K562 (cell line): ENCODE data around the gene P4HB. TPM values are rescaled to one million over a fixed set of nuclear protein-coding genes. Genes with fewer than 3 reads are reported as not detected.
A peak's percentile ranks its signal among the peaks of the same experiment; 100 is the strongest.

Source experiments
- ATAC-seq: fragments of 200-7000 bp; cut with Tn5 transposase; 3 replicates; pipeline ENCODE4 v1.9.1; 2020; ENCODE audit warnings: moderate library complexity
- BruUV-seq: library from RNA; stranded (reverse); fragments of 400-500 nt; replicated peaks from 2 replicates; lab custom pipeline; 2021; lab: Mats Ljungman, UMichigan
- CTCF ChIA-PET: fragments of 300-600 bp; formaldehyde crosslinking; extraction: SDS; loops from one replicate; lab custom pipeline; 2021; ENCODE audit warnings: low intra/inter-chr PET ratio; lab: Yijun Ruan, JAX
- POLR2A ChIA-PET: fragments of 300-600, 350-650 bp; sonication (Branson Sonifier 250); formaldehyde crosslinking; extraction: SDS; loops from one replicate; lab custom pipeline; 2021; ENCODE audit warnings: antibody characterized with exemption, inconsistent platforms; lab: Yijun Ruan, JAX
- DNase-seq, 4 experiments: peaks; one replicate each; pipeline versions ENCODE4 v3.0.0 to v3.0.0-alpha.2; 2011 to 2018; ENCODE audit warnings: low spot score in 3 of 4, mixed read lengths in 3 of 4; ENCODE audit errors: extremely low read depth in 1 of 4
- FAIRE-seq: peaks from 2 replicates; lab custom pipeline; 2011; peaks lifted over from hg19 to GRCh38; lab: Jason Lieb, UNC
- H2AFZ ChIP-seq: 2 replicates; pipeline ENCODE4 v1.6.0; 2011; ENCODE audit warnings: low read depth, low read length, control low read depth, inconsistent platforms
- H3K27ac ChIP-seq: fragments of 200-600 bp; 3 replicates; pipeline ENCODE4 v1.8.0; 2011; ENCODE audit warnings: low read depth, mild to moderate bottlenecking, control low read depth, inconsistent platforms, low read length, moderate library complexity, mixed read lengths; ENCODE audit errors: extremely low read depth
- H3K27me3 ChIP-seq, 2 experiments: fragments of 300-600 bp in 1 of 2; 2 replicates in 1 of 2; 3 replicates in 1 of 2; pipeline versions ENCODE4 v1.6.0 to v1.8.0; 2011; ENCODE audit warnings: inconsistent platforms in 2 of 2, low read length in 2 of 2, mild to moderate bottlenecking in 1 of 2, mixed read lengths in 1 of 2, moderate library complexity in 1 of 2; ENCODE audit not compliant: control insufficient read depth in 2 of 2, insufficient read depth in 2 of 2
- H3K36me3 ChIP-seq: fragments of 300-600 bp; 3 replicates; pipeline ENCODE4 v1.8.0; 2011; ENCODE audit warnings: mild to moderate bottlenecking, low read length, inconsistent platforms; ENCODE audit not compliant: control insufficient read depth, insufficient read depth
- H3K4me1 ChIP-seq, 2 experiments: fragments of 200-600 bp in 1 of 2; replicated peaks in 1 of 2; 2 replicates in 1 of 2; 3 replicates in 1 of 2; pipeline versions ENCODE4 v1.5.1 to v1.8.0; 2011; ENCODE audit warnings: inconsistent platforms in 2 of 2, low read length in 2 of 2, mild to moderate bottlenecking in 1 of 2, mixed read lengths in 1 of 2, moderate library complexity in 1 of 2; ENCODE audit not compliant: control insufficient read depth in 2 of 2, insufficient read depth in 2 of 2
- H3K4me2 ChIP-seq: 2 replicates; pipeline ENCODE4 v1.6.1; 2011; ENCODE audit warnings: low read length, control low read depth, inconsistent platforms, mixed read lengths; ENCODE audit not compliant: insufficient read depth
- H3K4me3 ChIP-seq: fragments of 200-600 bp; sonication (generic), shearing (Covaris generic); 2 replicates; pipeline ENCODE4 v1.5.1; 2016; ENCODE audit warnings: control low read depth, inconsistent platforms
- H3K79me2 ChIP-seq: fragments of 200-600 bp; 3 replicates; pipeline ENCODE4 v1.8.0; 2011; ENCODE audit warnings: low read length, inconsistent platforms; ENCODE audit not compliant: control insufficient read depth, insufficient read depth
- H3K9ac ChIP-seq, 2 experiments: 2 replicates each; pipeline versions ENCODE4 v1.6.0 to v1.6.1; 2011; ENCODE audit warnings: low read depth in 2 of 2, low read length in 2 of 2, control low read depth in 1 of 2, inconsistent platforms in 1 of 2, mild to moderate bottlenecking in 1 of 2, mixed read lengths in 1 of 2; ENCODE audit not compliant: insufficient read depth in 1 of 2
- H3K9me1 ChIP-seq: one replicate; pipeline ENCODE4 v1.6.0; 2011; ENCODE audit warnings: inconsistent platforms, mild to moderate bottlenecking, low read length, moderate library complexity; ENCODE audit not compliant: control insufficient read depth, insufficient read depth
- H3K9me3 ChIP-seq: replicated peaks from 2 replicates; pipeline ENCODE4 v1.5.1; 2011; ENCODE audit warnings: low read depth, low read length, inconsistent platforms; ENCODE audit not compliant: control insufficient read depth, insufficient read depth
- H4K20me1 ChIP-seq: replicated peaks from 2 replicates; pipeline ENCODE4 v1.6.1; 2011; ENCODE audit warnings: low read length, inconsistent platforms, mixed read lengths; ENCODE audit not compliant: control insufficient read depth, insufficient read depth
- CEBPB ChIP-seq: fragments of 450-650 bp; IDR thresholded peaks from 2 replicates; pipeline ENCODE4 v1.6.1; 2016; ENCODE audit warnings: missing genetic modification characterization, missing compliant biosample characterization
- EZH2 ChIP-seq: IDR thresholded peaks from 2 replicates; pipeline ENCODE4 v1.6.1; 2012; ENCODE audit warnings: low read depth, mild to moderate bottlenecking, inconsistent platforms, low read length, borderline replicate concordance
- RBM34 ChIP-seq: fragments of 200-400 bp; formaldehyde crosslinking; IDR thresholded peaks from 2 replicates; pipeline ENCODE4 v1.6.1; 2018; ENCODE audit warnings: low read length, borderline replicate concordance; ENCODE audit not compliant: insufficient read depth
- U2AF2 ChIP-seq: fragments of 200-400 bp; formaldehyde crosslinking; optimal IDR thresholded peaks from 2 replicates; pipeline ENCODE3; 2017; ENCODE audit warnings: low read depth, mild to moderate bottlenecking, low read length
- ZHX1 ChIP-seq: fragments of 150-350 bp; conservative IDR thresholded peaks from 2 replicates; pipeline ENCODE4 v1.6.1; 2014; ENCODE audit warnings: low read length
- ZNF3 ChIP-seq: fragments of 250-450 bp; sonication (Bioruptor Pico); IDR thresholded peaks from 2 replicates; pipeline ENCODE4 v1.5.0; 2021; ENCODE audit warnings: mild to moderate bottlenecking, moderate library complexity
- ZNF589 ChIP-seq: fragments of 200-800 bp; sonication (Bioruptor generic); IDR thresholded peaks from 2 replicates; pipeline ENCODE4 v1.6.1; 2016; ENCODE audit warnings: low read depth, missing genetic modification characterization, missing compliant biosample characterization
- ZNF639 ChIP-seq, 2 experiments: fragments of 200-800 bp in 1 of 2; sonication (Bioruptor generic) in 1 of 2; sonication (generic) in 1 of 2; formaldehyde crosslinking in 1 of 2; IDR thresholded peaks in 1 of 2; conservative IDR thresholded peaks in 1 of 2; 2 replicates each; pipeline versions ENCODE4 v1.5.0 to v1.6.1; 2016 to 2020; ENCODE audit warnings: missing compliant biosample characterization in 1 of 2, missing genetic modification characterization in 1 of 2, missing genetic modification reagents in 1 of 2
- whole genome bisulfite sequencing: fragments of 100-300 bp; shearing (Covaris generic); methylation state at CpG from one replicate; pipeline ENCODE4 v1.1.6; 2016; ENCODE audit warnings: low coverage, mixed read lengths; ENCODE audit not compliant: insufficient coverage; ENCODE audit errors: missing lambda C conversion rate; 5-methylcytosine and 5-hydroxymethylcytosine counted together
- in situ Hi-C: fragments of 300-500 bp; cut with MboI; formaldehyde crosslinking; loops from 4 replicates; pipeline ENCODE4 v1.15.0; 2018; ENCODE audit warnings: inconsistent platforms, mixed read lengths
- intact Hi-C: fragments of 100-400 bp; cut with micrococcal nuclease; formaldehyde crosslinking; loops from 2 replicates; pipeline ENCODE4 v1.14.2; 2022
- polyA plus RNA-seq, 8 experiments: library from polyadenylated mRNA; depleted of rRNA in 4 of 8; stranded (reverse) in 5 of 8; unstranded in 3 of 8; fragments of >200 nt; fragmentation: Nextera tagmentation in 2 of 8; fragmentation: Illumina TruSeq in 1 of 8; extraction: Ambion mirVana in 2 of 8; extraction: Trizol in 1 of 8; gene quantifications; 2 replicates each; pipeline versions ENCODE4 v1.2.1 to v1.2.3, GENCODE V29; 2011 to 2014; ENCODE audit warnings: inconsistent platforms in 1 of 8, missing spikeins in 1 of 8
- total RNA-seq, 7 experiments: library from RNA; depleted of rRNA in 6 of 7; stranded (reverse); fragments of >200 nt in 6 of 7; fragmentation: Illumina TruSeq in 2 of 7; extraction: Trizol in 2 of 7; gene quantifications; 2 replicates each; pipeline versions ENCODE4 v1.2.1 to v1.2.3, GENCODE V29; 2011 to 2021; ENCODE audit warnings: low replicate concordance in 1 of 7
- TF ChIP-seq, protein P1 (sequence below): sonication (generic); formaldehyde crosslinking; IDR thresholded peaks from 2 replicates; pipeline ENCODE4 v1.8.0; 2022; ENCODE audit warnings: missing genetic modification reagents, mild to moderate bottlenecking, moderate library complexity, borderline replicate concordance

The P4HB gene
- total and polyA plus RNA-seq, 9 of the 15 experiments (the other 6 are each of a cell fraction or from before 2014, with no cell fraction given): 4.4 to 645 (median 325) TPM

GRCh38 chr17:81794509-81794908 is 65.8 kb downstream of the P4HB start:
- peak; percentile 96 for ATAC-seq
- Histone ChIP-seq H3K9me1 (peaks cover 5% of the 10 kb centered on the region), H3K9ac (peak overlapping the region in 1 of 2 experiments; percentile 77; a peak in 2 of 4 replicates), H3K36me3 (no peaks in the 10 kb centered on the region; the same call in 2 of the 3 replicates), H3K4me3 (no peak overlapping the region), H3K9me3 (no peaks in the 10 kb centered on the region), H4K20me1 (no peaks in the 10 kb centered on the region), H3K79me2 (no peaks in the 10 kb centered on the region), H3K4me2 (no peak overlapping the region), H3K27ac (no peak overlapping the region), H3K4me1 (peaks cover 0 to 13% of the 10 kb centered on the region in 2 experiments; a peak in 2 of 5 replicates), H2AFZ (no peak overlapping the region), H3K27me3 (no peaks in the 10 kb centered on the region)
- intact Hi-C loops (no loop called here), in situ Hi-C loops (no loop called here)
- WGBS: 22% methylated on average over 8 of the region's 8 CpGs
- CTCF ChIA-PET: no interaction called here
- POLR2A ChIA-PET: interaction anchor here (0.6 to 1.2 kb wide), 5 partner anchors 10 to 119 kb away, joined by 3 to 7 read pairs (median 4); no protein-coding TSS in a partner anchor
- peak in 2 of 4 experiments; percentile 29 to 61 for DNase-seq
- no TSS peak for BruUV-seq
- TF ChIP-seq U2AF2: no peak
- TF ChIP-seq, protein P1, sequence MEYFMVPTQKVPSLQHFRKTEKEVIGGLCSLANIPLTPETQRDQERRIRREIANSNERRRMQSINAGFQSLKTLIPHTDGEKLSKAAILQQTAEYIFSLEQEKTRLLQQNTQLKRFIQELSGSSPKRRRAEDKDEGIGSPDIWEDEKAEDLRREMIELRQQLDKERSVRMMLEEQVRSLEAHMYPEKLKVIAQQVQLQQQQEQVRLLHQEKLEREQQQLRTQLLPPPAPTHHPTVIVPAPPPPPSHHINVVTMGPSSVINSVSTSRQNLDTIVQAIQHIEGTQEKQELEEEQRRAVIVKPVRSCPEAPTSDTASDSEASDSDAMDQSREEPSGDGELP (CRISPR knock-in tag): 0 out of 2 replicates have a peak, but pooled peaks have one; percentile 23
- FAIRE-seq: no peak

- POLR2A ChIA-PET: interaction anchor here (0.6 to 1.2 kb wide), 5 partner anchors 11 to 119 kb away, joined by 3 to 7 read pairs (median 4); no protein-coding TSS in a partner anchor
- in situ Hi-C loops: no loop called here
- H3K27ac ChIP-seq: no peak overlapping the region
- peaks cover 0 to 13% of the 10 kb centered on the region in 2 experiments; a peak in 2 of 5 replicates for H3K4me1 ChIP-seq
- no peaks in the 10 kb centered on the region; the same call in 2 of the 3 replicates for H3K36me3 ChIP-seq
- H3K79me2 ChIP-seq: no peaks in the 10 kb centered on the region
- DNase-seq: no peak
- no peak overlapping the region for H3K9ac ChIP-seq
- FAIRE-seq: no peak
- H3K4me2 ChIP-seq: no peak overlapping the region
- no peaks in the 10 kb centered on the region for H3K27me3 ChIP-seq
- H3K9me1 ChIP-seq: peaks cover 5% of the 10 kb centered on the region
- intact Hi-C loops: no loop called here
- no peak for ATAC-seq
- 54% methylated on average over 3 of the region's 3 CpGs for WGBS
- H3K4me3 ChIP-seq: no peak overlapping the region
- no peaks in the 10 kb centered on the region for H3K9me3 ChIP-seq
- no peaks in the 10 kb centered on the region for H4K20me1 ChIP-seq
- CTCF ChIA-PET: no interaction called here
- BruUV-seq: no TSS peak
- no peak overlapping the region for H2AFZ ChIP-seq
- TF ChIP-seq ZNF3 (CRISPR knock-in tag) (no peak), ZNF639 (CRISPR knock-in tag; conservative IDR thresholded peaks at IDR 0.05 in 1 of 2, IDR thresholded peaks at IDR 0.05 in 1 of 2) (no peak), RBM34 (no peak), ZHX1 (no peak), CEBPB (no peak), EZH2 (no peak), ZNF589 (CRISPR knock-in tag) (no peak)
Observed at GRCh38 chr17:81794074-81794476, 66.3 kb downstream of the P4HB start.
